Endothelial cell of umbilical vein (primary cell): ENCODE results near the gene FSTL4. TPM values are rescaled to one million over a fixed set of nuclear protein-coding genes. Genes with fewer than 3 reads are reported as not detected.

Source experiments
- BruUV-seq: library from RNA; stranded (reverse); fragments of 400-500 nt; replicated peaks from 2 replicates; lab custom pipeline; 2021; lab: Mats Ljungman, UMichigan
- CTCF ChIA-PET: fragments of 300-600, 350-600 bp; sonication (Branson Sonifier 250); formaldehyde crosslinking; loops from one replicate; lab custom pipeline; 2021; ENCODE audit warnings: antibody characterized with exemption, inconsistent platforms; lab: Charles Lee
- POLR2A ChIA-PET: fragments of 300-600, 350-600 bp; sonication (Branson Sonifier 250); formaldehyde crosslinking; loops from one replicate; lab custom pipeline; 2021; ENCODE audit warnings: antibody characterized with exemption, inconsistent platforms; lab: Charles Lee
- DNase-seq: peaks from one replicate; pipeline ENCODE4 v3.0.0-alpha.2; 2011; ENCODE audit warnings: low read depth, low spot score
- FAIRE-seq: peaks from 2 replicates; lab custom pipeline; 2011; peaks lifted over from hg19 to GRCh38; lab: Jason Lieb, UNC
- H2AFZ ChIP-seq: 2 replicates; pipeline ENCODE4 v1.6.0; 2012; ENCODE audit warnings: low read depth, low read length, control low read depth, inconsistent platforms
- H3K27ac ChIP-seq: 2 replicates; pipeline ENCODE4 v1.5.1; 2011; ENCODE audit warnings: low read depth, mild to moderate bottlenecking, control low read depth, low read length, moderate library complexity; ENCODE audit not compliant: insufficient read depth
- H3K27me3 ChIP-seq, 2 experiments: 2 replicates each; pipeline versions ENCODE4 v1.6.0 to v1.6.1; 2011; ENCODE audit warnings: low read length in 2 of 2, mixed read lengths in 1 of 2; ENCODE audit not compliant: control insufficient read depth in 2 of 2, insufficient read depth in 2 of 2
- H3K36me3 ChIP-seq, 2 experiments: 2 replicates in 1 of 2; 3 replicates in 1 of 2; pipeline ENCODE4 v1.5.1; 2011; ENCODE audit warnings: low read length in 2 of 2, mild to moderate bottlenecking in 1 of 2, moderate library complexity in 1 of 2; ENCODE audit not compliant: control insufficient read depth in 2 of 2, insufficient read depth in 2 of 2; ENCODE audit errors: extremely low read depth in 1 of 2
- H3K4me1 ChIP-seq: 3 replicates; pipeline ENCODE4 v1.5.1; 2011; ENCODE audit warnings: mild to moderate bottlenecking, low read length; ENCODE audit not compliant: control insufficient read depth, insufficient read depth; ENCODE audit errors: extremely low read depth
- H3K4me2 ChIP-seq: 2 replicates; pipeline ENCODE4 v1.6.1; 2011; ENCODE audit warnings: low read length, control low read depth, mixed read lengths; ENCODE audit not compliant: insufficient read depth
- H3K4me3 ChIP-seq, 3 experiments: fragments of 200-600 bp in 1 of 3; sonication (generic), shearing (Covaris generic) in 1 of 3; replicated peaks in 1 of 3; 2 replicates each; pipeline ENCODE4 v1.5.1; 2011 to 2016; ENCODE audit warnings: control low read depth in 3 of 3, low read length in 3 of 3, mild to moderate bottlenecking in 2 of 3, inconsistent platforms in 1 of 3, low read depth in 1 of 3, moderate library complexity in 1 of 3; ENCODE audit not compliant: insufficient read depth in 1 of 3
- H3K79me2 ChIP-seq: 2 replicates; pipeline ENCODE4 v1.6.0; 2012; ENCODE audit warnings: low read length, inconsistent platforms; ENCODE audit not compliant: control insufficient read depth, insufficient read depth
- H3K9ac ChIP-seq: replicated peaks from 2 replicates; pipeline ENCODE3; 2011; ENCODE audit warnings: low read length, control low read depth; ENCODE audit not compliant: insufficient read depth; ENCODE audit errors: extremely low read depth
- H3K9me1 ChIP-seq: replicated peaks from 3 replicates; pipeline ENCODE4 v1.6.0; 2011; ENCODE audit warnings: mild to moderate bottlenecking, low read length; ENCODE audit not compliant: control insufficient read depth, insufficient read depth; ENCODE audit errors: extremely low read depth
- H3K9me3 ChIP-seq: replicated peaks from 2 replicates; pipeline ENCODE4 v1.5.1; 2012; ENCODE audit warnings: low read length, inconsistent platforms; ENCODE audit not compliant: control insufficient read depth, insufficient read depth
- H4K20me1 ChIP-seq: replicated peaks from 2 replicates; pipeline ENCODE3; 2011; ENCODE audit warnings: mild to moderate bottlenecking, low read length; ENCODE audit not compliant: control insufficient read depth, insufficient read depth; ENCODE audit errors: extremely low read depth
- EZH2 ChIP-seq: IDR thresholded peaks from 2 replicates; pipeline ENCODE4 v1.6.1; 2012; ENCODE audit warnings: borderline replicate concordance, low read depth, mild to moderate bottlenecking, moderate library complexity, low read length, inconsistent platforms; ENCODE audit not compliant: severe bottlenecking
- FOS ChIP-seq: IDR thresholded peaks from 2 replicates; pipeline ENCODE4 v1.6.1; 2011; ENCODE audit warnings: mild to moderate bottlenecking, low read length, moderate library complexity, borderline replicate concordance; ENCODE audit not compliant: insufficient read depth
- GATA2 ChIP-seq: IDR thresholded peaks from 2 replicates; pipeline ENCODE4 v1.7.0; 2011; ENCODE audit warnings: low read depth, mild to moderate bottlenecking, moderate library complexity, mixed read lengths, low read length; ENCODE audit not compliant: insufficient read length, insufficient read depth
- JUN ChIP-seq: IDR thresholded peaks from 2 replicates; pipeline ENCODE4 v1.6.1; 2011; ENCODE audit warnings: borderline replicate concordance, low read depth; ENCODE audit not compliant: insufficient read length, insufficient read depth
- MYC ChIP-seq: IDR thresholded peaks from one replicate; pipeline ENCODE4 v1.6.1; 2011; ENCODE audit warnings: mild to moderate bottlenecking, low read depth, low read length
- POLR2A ChIP-seq: IDR thresholded peaks from 2 replicates; pipeline ENCODE4 v1.6.1; 2012; ENCODE audit warnings: low read depth, mild to moderate bottlenecking, control low read depth, low read length
- POLR2AphosphoS5 ChIP-seq: IDR thresholded peaks from 2 replicates; pipeline ENCODE4 v1.6.1; 2012; ENCODE audit warnings: low read depth, mild to moderate bottlenecking, control low read depth, low read length, moderate library complexity; ENCODE audit not compliant: insufficient read depth
- dilution Hi-C: fragments of 300-500 bp; cut with MboI; formaldehyde crosslinking; loops from one replicate; pipeline ENCODE4 v1.15.0; 2019; ENCODE audit warnings: low sequenced_read_pairs; ENCODE audit not compliant: extremely low pct_ligation_motif_present
- intact Hi-C: fragments of 100-400 bp; cut with micrococcal nuclease; formaldehyde crosslinking; loops from one replicate; pipeline ENCODE4 v1.10.0; 2022
- polyA plus RNA-seq, 4 experiments: library from polyadenylated mRNA; depleted of rRNA in 3 of 4; stranded (reverse) in 3 of 4; unstranded in 1 of 4; fragments of >200 nt; gene quantifications; 2 replicates each; pipeline versions ENCODE4 v1.2.1 to v1.2.3, GENCODE V29; 2011 to 2012; ENCODE audit warnings: missing spikeins in 1 of 4
- total RNA-seq: library from RNA; stranded (reverse); gene quantifications from 2 replicates; pipeline ENCODE4 v1.2.3, GENCODE V29; 2021
- TF ChIP-seq, protein P1 (sequence below), 2 donors: IDR thresholded peaks; 1 replicate in 1 of 2; 2 replicates in 1 of 2; pipeline ENCODE4 v1.5.1; 2011; ENCODE audit warnings: low read length in 2 of 2, mild to moderate bottlenecking in 2 of 2, moderate library complexity in 2 of 2, control low read depth in 1 of 2, inconsistent platforms in 1 of 2, low read depth in 1 of 2; ENCODE audit not compliant: insufficient read depth in 1 of 2; ENCODE audit errors: extremely low read depth in 1 of 2
- TF ChIP-seq, protein P2 (sequence below): IDR thresholded peaks from 2 replicates; pipeline ENCODE4 v1.6.1; 2011; ENCODE audit not compliant: insufficient read depth, insufficient read length

FSTL4 gene
- total and polyA plus RNA-seq, 2 donors (not counting 3 experiments of a cell fraction or from before 2014, with no cell fraction given), result 0.18 TPM; not detected in 1

DNA sequence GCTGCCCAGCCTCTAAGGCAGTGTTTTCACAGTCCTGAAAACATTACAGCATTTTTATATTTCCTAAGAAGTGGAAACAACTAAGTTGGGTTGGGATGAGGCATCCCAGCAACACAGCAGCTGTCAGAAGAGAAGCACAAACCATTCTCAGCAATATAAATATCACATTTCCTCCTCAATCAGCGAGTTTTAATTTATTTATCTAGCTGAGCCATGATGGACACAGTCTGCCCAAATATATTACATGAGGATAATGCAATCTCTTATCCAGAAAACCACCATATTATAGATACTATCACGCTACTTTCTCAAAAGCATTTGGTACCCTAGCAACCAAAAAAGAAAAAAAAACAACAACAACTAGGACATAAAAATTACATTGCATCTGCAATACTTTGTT, 158.5 kb downstream of the FSTL4 start:
- intact Hi-C loops (no loop called here), dilution Hi-C loops (no loop called here)
- no peaks in the 10 kb centered on the region for H3K36me3 ChIP-seq
- H3K79me2 ChIP-seq, result no peaks in the 10 kb centered on the region
- H3K9me1 ChIP-seq, result no peaks in the 10 kb centered on the region
- H3K9me3 ChIP-seq, result no peaks in the 10 kb centered on the region
- H3K4me3 ChIP-seq, result no peak overlapping the region
- no peak overlapping the region for H3K4me2 ChIP-seq
- no peak overlapping the region for H2AFZ ChIP-seq
- BruUV-seq, result no TSS peak
- TF ChIP-seq, protein P1, sequence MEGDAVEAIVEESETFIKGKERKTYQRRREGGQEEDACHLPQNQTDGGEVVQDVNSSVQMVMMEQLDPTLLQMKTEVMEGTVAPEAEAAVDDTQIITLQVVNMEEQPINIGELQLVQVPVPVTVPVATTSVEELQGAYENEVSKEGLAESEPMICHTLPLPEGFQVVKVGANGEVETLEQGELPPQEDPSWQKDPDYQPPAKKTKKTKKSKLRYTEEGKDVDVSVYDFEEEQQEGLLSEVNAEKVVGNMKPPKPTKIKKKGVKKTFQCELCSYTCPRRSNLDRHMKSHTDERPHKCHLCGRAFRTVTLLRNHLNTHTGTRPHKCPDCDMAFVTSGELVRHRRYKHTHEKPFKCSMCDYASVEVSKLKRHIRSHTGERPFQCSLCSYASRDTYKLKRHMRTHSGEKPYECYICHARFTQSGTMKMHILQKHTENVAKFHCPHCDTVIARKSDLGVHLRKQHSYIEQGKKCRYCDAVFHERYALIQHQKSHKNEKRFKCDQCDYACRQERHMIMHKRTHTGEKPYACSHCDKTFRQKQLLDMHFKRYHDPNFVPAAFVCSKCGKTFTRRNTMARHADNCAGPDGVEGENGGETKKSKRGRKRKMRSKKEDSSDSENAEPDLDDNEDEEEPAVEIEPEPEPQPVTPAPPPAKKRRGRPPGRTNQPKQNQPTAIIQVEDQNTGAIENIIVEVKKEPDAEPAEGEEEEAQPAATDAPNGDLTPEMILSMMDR (IDR thresholded peaks at IDR 0.05; ENCODE audit: extremely low read depth in 1 of 2, insufficient read depth in 1 of 2, low read depth in 1 of 2, low read length in 2 of 2), result no peak
- TF ChIP-seq POLR2AphosphoS5, result no peak
- TF ChIP-seq EZH2, result no peak
- TF ChIP-seq POLR2A, result no peak
- TF ChIP-seq JUN, result no peak
- TF ChIP-seq, protein P2, sequence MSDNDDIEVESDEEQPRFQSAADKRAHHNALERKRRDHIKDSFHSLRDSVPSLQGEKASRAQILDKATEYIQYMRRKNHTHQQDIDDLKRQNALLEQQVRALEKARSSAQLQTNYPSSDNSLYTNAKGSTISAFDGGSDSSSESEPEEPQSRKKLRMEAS, result no peak
- TF ChIP-seq GATA2, result no peak
- TF ChIP-seq FOS, result no peak
- no peak for TF ChIP-seq MYC
- ChIA-PET POLR2A (no interaction called here), CTCF (interaction anchor here (0.9 to 1.0 kb wide), 2 partner anchors 28 to 30 kb away, joined by 3 to 5 read pairs; no protein-coding TSS in a partner anchor)
- H3K9ac ChIP-seq, result no peak overlapping the region
- H3K27ac ChIP-seq, result no peak overlapping the region
- peaks cover 8% of the 10 kb centered on the region for H3K4me1 ChIP-seq
- peaks cover 0 to 2% of the 10 kb centered on the region in 2 experiments for H3K27me3 ChIP-seq
- no peak for DNase-seq
- no peak for FAIRE-seq
- no peaks in the 10 kb centered on the region for H4K20me1 ChIP-seq
